ENCODE measurements around the gene NECTIN3. TPM values are rescaled to one million over a fixed set of nuclear protein-coding genes. Genes with fewer than 3 reads are reported as not detected.

Gene NECTIN3
- total and polyA plus RNA-seq, 2 donors (not counting 1 experiment from before 2014, with no cell fraction given) = 0.19 to 1.9 TPM

GRCh38 chr3:111241960-111242359 is 170.3 kb downstream of the NECTIN3 start:
- CTCF ChIA-PET = no interaction called here
- Histone ChIP-seq H3K4me2 (replicated peaks; ENCODE audit: low read depth, low read length, poor library complexity, severe bottlenecking) (no peak overlapping the region), H3K27ac (ENCODE audit: low read length in 2 of 2) (no peak overlapping the region), H3K36me3 (replicated peaks in 1 of 2; ENCODE audit: control extremely low read depth in 1 of 2, control insufficient read depth in 1 of 2, extremely low read depth in 1 of 2, insufficient read depth in 2 of 2, low read length in 1 of 2) (no peaks in the 10 kb centered on the region), H3K79me2 (ENCODE audit: control insufficient read depth, insufficient read depth, low read length) (no peaks in the 10 kb centered on the region), H4K20me1 (ENCODE audit: control insufficient read depth, insufficient read depth, low read length, poor library complexity, severe bottlenecking) (no peaks in the 10 kb centered on the region), H3K9ac (ENCODE audit: low read length) (no peak overlapping the region), H2AFZ (ENCODE audit: insufficient read depth, low read depth, low read length, poor library complexity, severe bottlenecking) (no peak overlapping the region), H3K9me3 (ENCODE audit: control extremely low read depth in 1 of 3, control insufficient read depth in 2 of 3, insufficient read depth in 1 of 3, low read length in 2 of 3) (peaks cover 0 to 17% (median 9%) of the 10 kb centered on the region in 3 donors), H3K4me3 (ENCODE audit: control extremely low read depth in 1 of 5, extremely low read depth in 1 of 5, insufficient read depth in 1 of 5, low read depth in 2 of 5, low read length in 4 of 5) (no peak overlapping the region), H3K4me1 (ENCODE audit: control insufficient read depth in 2 of 2, insufficient read depth in 2 of 2, low read length in 2 of 2) (no peaks in the 10 kb centered on the region), H3K27me3 (replicated peaks in 1 of 4; ENCODE audit: control extremely low read depth in 1 of 4, control insufficient read depth in 3 of 4, insufficient read depth in 4 of 4, low read length in 3 of 4) (peaks cover 0 to 2% (median 0%) of the 10 kb centered on the region in 4 experiments)
- H3K4me1 Mint-ChIP-seq = peaks cover 6% of the 10 kb centered on the region
- ATAC-seq (ENCODE audit: low read depth) (no peak), DNase-seq (no peak)
- no peak overlapping the region for H3K4me3 Mint-ChIP-seq
- H3K9me3 Mint-ChIP-seq (ENCODE audit: insufficient read depth) = peaks cover 2% of the 10 kb centered on the region
- POLR2A ChIA-PET = no interaction called here
- no peak for TF ChIP-seq EZH2 (IDR thresholded peaks at IDR 0.05; ENCODE audit: borderline replicate concordance, insufficient read depth, low read depth, low read length, poor library complexity, severe bottlenecking)
- no peak for TF ChIP-seq CTCF (IDR thresholded peaks at IDR 0.05)
- no peak overlapping the region for H3K27ac Mint-ChIP-seq
- intact Hi-C loops (cut with micrococcal nuclease) = no loop called here
- no peaks in the 10 kb centered on the region for H3K27me3 Mint-ChIP-seq
- WGBS (ENCODE audit: insufficient coverage) = 93% methylated on average over 1 of the region's 1 CpG
